ENCODE data around the gene SLC22A31.

GRCh38 chr16:89177501-89177900 is 22.8 kb downstream of the SLC22A31 start:
- TF ChIP-seq CTCF (IDR thresholded peaks at IDR 0.05) (no peak), POLR2A (IDR thresholded peaks at IDR 0.05) (no peak)

All from thyroid gland (tissue), 4 donors.